ENCODE data around the gene ASPHD2. TPM values are rescaled to one million over a fixed set of nuclear protein-coding genes. Genes with fewer than 3 reads are reported as not detected.

ASPHD2 gene
- total RNA-seq, 4 donors from 2014 or later, result 1.0 to 1.4 (median 1.2) TPM

DNA sequence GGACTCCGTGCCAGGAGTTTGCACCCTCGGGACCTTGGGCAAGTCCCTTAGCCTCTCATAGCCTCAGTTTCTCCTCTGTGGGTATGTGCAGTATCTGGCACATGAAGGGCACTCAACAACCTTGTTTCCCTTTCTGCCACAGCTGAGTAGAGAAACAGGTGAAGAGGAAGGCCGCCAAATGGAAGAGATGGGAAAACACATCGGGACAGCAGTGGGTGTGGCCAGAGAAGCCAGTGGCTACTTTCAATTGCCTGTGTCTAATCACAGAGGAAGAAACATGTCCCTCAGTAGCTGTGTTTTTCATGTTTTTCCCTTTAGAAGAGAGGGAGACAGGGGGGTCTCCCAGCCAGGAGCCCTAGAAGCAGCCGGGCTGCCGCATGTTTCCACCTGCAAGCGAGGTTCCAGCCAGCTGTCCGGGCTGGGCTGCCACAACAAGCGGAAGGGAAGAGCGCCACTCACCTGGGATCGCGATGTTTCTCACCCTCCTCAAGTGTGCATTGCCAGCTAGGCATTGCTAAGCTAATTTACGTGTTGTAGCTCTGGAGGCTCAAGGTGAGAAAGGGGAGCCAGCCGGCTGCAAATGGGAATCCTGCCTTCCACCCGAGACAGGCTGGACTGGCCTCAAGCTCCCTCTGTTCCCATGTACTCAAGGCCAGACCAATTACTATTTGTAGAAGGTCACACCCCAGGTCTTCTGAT lies 16.7 kb downstream of the ASPHD2 start:
- no peak for ATAC-seq
- TF ChIP-seq, protein P1, sequence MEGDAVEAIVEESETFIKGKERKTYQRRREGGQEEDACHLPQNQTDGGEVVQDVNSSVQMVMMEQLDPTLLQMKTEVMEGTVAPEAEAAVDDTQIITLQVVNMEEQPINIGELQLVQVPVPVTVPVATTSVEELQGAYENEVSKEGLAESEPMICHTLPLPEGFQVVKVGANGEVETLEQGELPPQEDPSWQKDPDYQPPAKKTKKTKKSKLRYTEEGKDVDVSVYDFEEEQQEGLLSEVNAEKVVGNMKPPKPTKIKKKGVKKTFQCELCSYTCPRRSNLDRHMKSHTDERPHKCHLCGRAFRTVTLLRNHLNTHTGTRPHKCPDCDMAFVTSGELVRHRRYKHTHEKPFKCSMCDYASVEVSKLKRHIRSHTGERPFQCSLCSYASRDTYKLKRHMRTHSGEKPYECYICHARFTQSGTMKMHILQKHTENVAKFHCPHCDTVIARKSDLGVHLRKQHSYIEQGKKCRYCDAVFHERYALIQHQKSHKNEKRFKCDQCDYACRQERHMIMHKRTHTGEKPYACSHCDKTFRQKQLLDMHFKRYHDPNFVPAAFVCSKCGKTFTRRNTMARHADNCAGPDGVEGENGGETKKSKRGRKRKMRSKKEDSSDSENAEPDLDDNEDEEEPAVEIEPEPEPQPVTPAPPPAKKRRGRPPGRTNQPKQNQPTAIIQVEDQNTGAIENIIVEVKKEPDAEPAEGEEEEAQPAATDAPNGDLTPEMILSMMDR (IDR thresholded peaks at IDR 0.05), result no peak
- Histone ChIP-seq H3K9me3 (no peaks in the 10 kb centered on the region), H3K36me3 (peaks cover 0 to 13% of the 10 kb centered on the region in 2 donors), H3K4me3 (no peak overlapping the region), H3K27ac (no peak overlapping the region), H3K27me3 (no peaks in the 10 kb centered on the region), H3K4me1 (peaks cover 0 to 22% (median 0%) of the 10 kb centered on the region in 3 donors)
- WGBS, 2 donors (ENCODE audit: low coverage in 1 of 2), result 64 to 70% methylated on average over 4 to 7 of the region's 15 CpGs

DNA sequence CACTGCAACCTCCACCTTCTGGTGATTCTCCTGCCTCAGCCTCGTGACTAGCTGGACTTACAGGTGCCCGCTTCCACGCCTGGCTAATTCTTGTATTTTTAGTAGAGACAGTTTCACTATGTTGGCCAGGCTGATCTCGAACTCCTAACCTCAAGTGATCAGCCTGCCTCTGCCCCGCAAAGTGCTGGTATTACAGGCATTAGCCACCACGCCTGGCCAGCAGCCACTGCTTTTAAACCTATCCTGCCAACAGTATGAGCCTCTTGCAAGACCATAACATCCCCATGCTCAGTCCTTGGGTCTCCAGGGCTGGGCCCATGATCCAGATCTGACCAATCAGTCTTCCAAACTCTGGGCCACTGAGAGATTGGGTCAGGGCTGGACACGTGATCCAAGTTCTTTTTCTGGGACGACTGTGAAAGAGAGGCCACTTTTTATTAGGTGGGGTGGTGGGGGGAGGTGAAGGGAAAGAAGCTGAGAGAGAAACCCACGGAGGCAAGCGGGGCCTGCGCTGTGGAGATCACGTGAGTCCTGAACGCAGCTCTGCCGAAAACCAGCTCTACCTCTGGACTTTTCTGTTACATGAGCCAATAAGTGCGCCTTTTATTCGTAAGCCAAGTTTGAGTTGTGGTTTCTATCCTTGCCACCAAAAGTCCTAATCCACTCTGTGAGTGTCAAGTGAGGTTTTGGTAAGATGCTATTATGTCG lies 17.9 kb downstream of the ASPHD2 start:
- H3K36me3 ChIP-seq, result peaks cover 0 to 25% of the 10 kb centered on the region in 2 donors
- no peaks in the 10 kb centered on the region for H3K27me3 ChIP-seq
- ATAC-seq, result no peak
- no peak for TF ChIP-seq EP300 (IDR thresholded peaks at IDR 0.05)
- TF ChIP-seq, protein P1 (IDR thresholded peaks at IDR 0.05), result no peak
- TF ChIP-seq POLR2AphosphoS5 (IDR thresholded peaks at IDR 0.05), result no peak
- TF ChIP-seq POLR2A (IDR thresholded peaks at IDR 0.05), result no peak
- peaks cover 0 to 22% (median 0%) of the 10 kb centered on the region in 3 donors for H3K4me1 ChIP-seq
- H3K9me3 ChIP-seq, result no peaks in the 10 kb centered on the region
- 56 to 77% methylated on average over 9 to 10 of the region's 17 CpGs for WGBS, 2 donors (ENCODE audit: low coverage in 1 of 2)
- H3K4me3 ChIP-seq, result no peak overlapping the region
- peak overlapping the region in 1 of 4 donors; percentile 31 for H3K27ac ChIP-seq

DNA sequence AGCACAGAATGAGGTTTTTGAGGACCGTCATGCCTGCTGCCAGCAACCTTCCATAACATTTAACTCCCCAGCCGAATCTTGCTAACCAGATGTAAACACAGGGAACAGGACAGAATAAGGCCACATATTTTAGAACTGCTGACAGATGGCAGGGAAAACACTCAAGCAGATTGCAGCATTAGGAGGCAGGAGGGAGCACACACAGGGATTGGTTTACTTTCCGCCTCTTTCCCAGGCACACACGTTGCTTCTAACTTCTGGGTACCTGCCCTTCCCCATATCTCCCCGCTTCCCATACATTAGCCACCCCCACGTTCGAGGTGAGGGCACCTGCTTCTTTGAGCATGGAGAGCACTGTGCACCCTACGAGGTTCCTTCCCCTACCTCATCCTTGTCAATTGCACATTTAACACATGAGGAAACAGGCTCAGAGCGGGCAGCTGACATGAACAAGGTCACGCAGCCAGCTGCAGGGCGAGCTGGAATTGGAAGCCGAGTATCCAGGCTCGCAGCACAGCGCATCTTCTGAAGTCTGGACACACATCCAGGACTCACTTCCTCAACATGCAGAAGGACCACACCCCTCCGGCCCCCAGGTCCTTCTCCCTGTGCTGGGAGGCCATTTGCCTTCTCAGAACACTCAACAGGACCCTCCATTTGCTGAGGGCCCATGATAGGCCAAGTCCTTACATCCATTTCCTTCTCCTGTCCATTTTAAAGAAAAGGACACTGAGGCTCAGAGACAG lies 18.7 kb downstream of the ASPHD2 start:
- TF ChIP-seq EP300 (IDR thresholded peaks at IDR 0.05) (no peak), POLR2AphosphoS5 (IDR thresholded peaks at IDR 0.05) (no peak), POLR2A (IDR thresholded peaks at IDR 0.05) (no peak)
- TF ChIP-seq, protein P1 (IDR thresholded peaks at IDR 0.05), result no peak
- Histone ChIP-seq H3K9me3 (no peaks in the 10 kb centered on the region), H3K27ac (peak overlapping the region in 1 of 4 donors; percentile 31), H3K36me3 (peaks cover 0 to 33% of the 10 kb centered on the region in 2 donors), H3K4me1 (peaks cover 0 to 22% (median 0%) of the 10 kb centered on the region in 3 donors), H3K27me3 (no peaks in the 10 kb centered on the region), H3K4me3 (no peak overlapping the region)
- 28% methylated on average over 9 of the region's 15 CpGs; no CpG with 5 or more reads in 1 of the 2 donors for WGBS, 2 donors (ENCODE audit: low coverage in 1 of 2)
- no peak for ATAC-seq

DNA sequence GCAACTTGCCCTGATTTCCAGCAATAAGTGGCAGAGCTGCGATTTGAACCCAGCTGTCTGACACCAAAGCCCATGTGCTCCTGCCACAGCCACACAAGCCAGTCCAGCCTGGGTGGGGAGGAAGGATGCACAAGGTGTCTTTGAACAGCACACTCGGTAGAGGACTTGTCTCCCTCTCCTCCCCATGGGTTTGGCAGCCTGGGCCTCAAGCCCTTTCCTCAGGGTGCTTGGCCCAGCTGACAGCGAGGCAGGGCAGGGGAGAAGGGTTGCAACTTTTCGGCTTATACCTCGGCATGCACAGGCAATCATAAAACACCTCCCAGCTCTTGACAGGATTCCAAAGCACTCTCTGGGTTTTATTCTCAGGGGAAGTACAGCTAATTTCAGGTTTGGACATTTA lies 19.3 kb downstream of the ASPHD2 start:
- no peak for TF ChIP-seq POLR2A (IDR thresholded peaks at IDR 0.05)
- TF ChIP-seq, protein P1 (IDR thresholded peaks at IDR 0.05), result no peak
- no peak for TF ChIP-seq POLR2AphosphoS5 (IDR thresholded peaks at IDR 0.05)
- TF ChIP-seq EP300 (IDR thresholded peaks at IDR 0.05), result no peak
- Histone ChIP-seq H3K4me3 (no peak overlapping the region), H3K9me3 (no peaks in the 10 kb centered on the region), H3K4me1 (peaks cover 0 to 22% (median 0%) of the 10 kb centered on the region in 3 donors), H3K27ac (no peak overlapping the region), H3K36me3 (peaks cover 0 to 39% of the 10 kb centered on the region in 2 donors), H3K27me3 (no peaks in the 10 kb centered on the region)
- no peak for ATAC-seq
- WGBS, 2 donors (ENCODE audit: low coverage in 1 of 2), result 60 to 100% methylated on average over 1 to 2 of the region's 5 CpGs
